G401 (cell line): ENCODE measurements around the gene CAV3. TPM values are rescaled to one million over a fixed set of nuclear protein-coding genes. Genes with fewer than 3 reads are reported as not detected.

ENCODE experiments used
- DNase-seq: peaks from one replicate; pipeline ENCODE4 v3.0.0-alpha.2; 2015; ENCODE audit warnings: low spot score
- in situ Hi-C: cut with HindIII; loops from 2 replicates; pipeline ENCODE4 v1.10.0; 2016; ENCODE audit warnings: low sequenced_read_pairs, mixed read lengths
- total RNA-seq: library from RNA; depleted of rRNA; stranded (reverse); fragments of >200 nt; shearing (Covaris generic); gene quantifications from 2 replicates; pipeline ENCODE4 v1.2.3, GENCODE V29; 2014

The CAV3 gene
- total RNA-seq, 1 experiment from 2014 or later = not detected

DNA sequence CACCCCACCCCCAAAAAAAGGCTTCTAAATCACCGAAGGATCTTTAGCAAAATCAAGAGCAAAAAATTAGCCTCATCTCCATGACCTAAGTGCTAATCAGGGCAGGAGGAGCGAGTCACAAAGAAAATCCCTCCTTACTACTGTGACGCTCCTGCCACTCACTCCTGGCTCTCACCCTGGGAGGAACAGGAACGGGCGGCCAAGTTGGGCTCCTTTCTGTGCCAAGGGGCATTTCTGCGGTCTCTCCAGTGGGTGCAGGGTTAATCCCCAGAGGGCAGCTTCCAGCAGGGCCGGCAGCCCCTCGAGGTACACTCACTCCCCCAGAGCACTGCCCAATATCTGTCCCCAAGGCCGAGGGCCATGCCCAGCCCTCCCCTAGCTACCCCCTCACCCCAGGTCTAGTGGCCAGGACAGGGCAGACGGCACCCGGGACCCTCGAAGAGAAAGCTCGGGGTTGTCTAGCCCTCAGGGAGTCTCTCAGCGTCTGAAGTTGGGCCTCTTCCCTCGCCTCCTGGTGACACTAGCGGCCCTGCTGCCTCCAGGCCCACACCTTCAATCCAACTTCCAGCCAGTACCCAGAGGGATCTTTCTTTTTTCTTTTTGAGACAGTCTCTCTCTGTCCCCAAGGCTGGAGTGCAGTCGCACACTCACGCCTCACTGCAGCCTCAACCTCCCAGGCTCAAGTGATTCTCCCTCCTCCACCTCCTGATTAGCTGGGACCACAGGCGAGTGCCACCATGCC, 706 bp downstream of the CAV3 start:
- DNase-seq = no peak
- in situ Hi-C loops = no loop called here

GRCh38 chr3:8734908-8735307, 1.3 kb downstream of the CAV3 start:
- no peak for DNase-seq
- in situ Hi-C loops = no loop called here

GRCh38 chr3:8736436-8736835, 2.8 kb downstream of the CAV3 start:
- no peak for DNase-seq
- in situ Hi-C loops = no loop called here

DNA sequence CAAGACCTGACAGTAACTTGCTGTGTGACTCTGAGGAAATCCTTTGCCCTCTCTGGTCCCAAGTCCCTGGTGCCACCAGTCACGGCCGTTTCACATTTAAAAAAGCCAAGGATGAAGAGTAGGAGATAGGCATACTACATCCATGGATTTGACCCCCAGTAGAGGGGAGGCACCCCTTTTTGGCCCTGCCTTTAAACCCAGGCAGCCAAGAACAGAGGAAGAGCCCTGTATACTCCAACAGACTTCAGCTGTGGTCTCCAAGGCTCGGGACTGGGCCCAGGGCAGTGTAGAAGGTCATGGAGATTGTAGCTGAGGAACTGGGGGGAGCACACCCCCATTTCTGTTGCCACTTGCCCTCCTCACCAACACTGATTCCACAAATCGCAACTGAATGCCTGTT, 3.7 kb downstream of the CAV3 start:
- no peak for DNase-seq
- in situ Hi-C loops = no loop called here

GRCh38 chr3:8737823-8738222, 4.2 kb downstream of the CAV3 start:
- no peak for DNase-seq
- in situ Hi-C loops = no loop called here

DNA sequence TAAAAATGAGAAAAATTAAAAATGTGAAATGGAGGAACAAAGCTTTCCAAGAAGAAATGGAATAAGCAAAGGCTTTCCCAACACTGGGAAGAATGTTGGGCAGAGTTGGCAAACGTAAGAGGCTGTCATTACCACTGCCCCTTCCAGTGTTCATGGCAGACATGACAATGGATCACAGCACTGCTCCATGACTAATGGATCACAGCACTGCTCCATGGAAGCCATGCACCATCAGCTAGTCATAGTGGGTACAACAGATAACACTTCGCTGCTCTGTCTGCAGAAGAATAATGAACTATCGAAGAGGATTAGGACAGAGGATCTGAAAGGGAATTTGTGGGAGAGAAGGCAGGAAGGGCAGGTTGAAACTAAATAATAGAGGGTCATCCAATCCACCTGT, 5.0 kb downstream of the CAV3 start:
- DNase-seq = no peak
- in situ Hi-C loops = no loop called here

- DNase-seq = no peak
These were observed 6.3 kb downstream of the CAV3 start for GRCh38 chr3:8739757-8740504.

DNA sequence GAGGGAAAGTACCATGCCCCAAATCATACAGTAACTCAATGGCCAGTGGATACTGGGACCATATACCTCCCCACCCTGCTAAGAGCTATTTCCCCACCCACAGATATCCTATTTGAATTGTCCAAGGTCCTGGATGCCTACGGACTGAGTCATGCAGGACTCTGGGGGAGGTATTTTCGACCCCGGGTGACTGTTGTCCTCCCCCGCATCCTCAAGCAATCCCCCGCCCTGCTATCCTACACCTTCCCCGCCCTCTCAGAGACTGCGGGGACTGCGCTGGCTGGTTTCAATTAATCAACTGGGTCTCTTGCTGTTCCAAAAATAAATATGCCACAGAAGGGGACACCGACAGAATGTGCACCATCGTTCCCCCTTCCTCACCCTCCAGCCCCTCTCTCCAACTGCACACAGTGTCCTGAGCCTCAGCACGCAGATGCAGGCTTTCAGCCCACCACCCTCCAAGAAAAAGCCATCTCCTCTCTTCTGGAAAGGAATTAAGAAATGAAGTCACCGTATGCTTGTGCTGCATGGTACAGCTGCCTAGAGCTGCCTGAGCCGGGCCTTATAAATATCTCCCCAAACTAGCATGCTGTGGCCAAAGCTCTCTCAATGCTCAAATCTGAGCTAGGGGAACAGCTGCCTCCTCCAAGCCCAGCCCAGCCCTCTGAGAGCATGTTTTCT, 8.1 kb downstream of the CAV3 start:
- DNase-seq = no peak
- in situ Hi-C loops = no loop called here

More at GRCh38 chr3:8739757-8740504, 6.3 kb downstream of the CAV3 start:
- in situ Hi-C loops = no loop called here

DNA sequence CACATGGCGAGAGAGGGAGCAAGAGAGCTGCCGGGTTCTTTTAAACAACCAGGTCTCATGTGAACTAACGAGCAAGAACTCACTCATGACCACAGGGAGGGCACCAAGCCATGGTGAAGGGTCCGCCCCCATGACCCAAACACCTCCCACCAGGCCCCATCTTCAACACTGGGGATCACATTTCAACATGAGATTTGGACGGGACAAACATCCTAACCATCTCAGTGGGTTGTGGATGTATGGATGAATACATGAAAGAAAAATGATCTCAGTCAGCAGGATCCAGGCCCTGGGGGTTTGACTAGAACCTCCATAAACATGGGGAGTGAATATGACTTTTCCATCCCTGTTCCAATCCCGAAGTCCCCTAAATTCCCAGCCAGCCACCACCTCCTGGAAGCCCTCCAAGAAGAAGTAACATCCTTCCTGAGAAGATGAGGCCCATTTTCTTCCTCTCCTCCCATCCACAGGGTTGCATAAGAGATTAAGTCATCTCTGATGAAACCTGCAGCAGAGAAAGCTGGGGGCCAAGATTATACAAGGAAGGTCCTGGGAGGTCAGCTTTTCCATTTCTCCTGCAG, 9.5 kb downstream of the CAV3 start:
- no peak for DNase-seq
- in situ Hi-C loops = no loop called here

DNA sequence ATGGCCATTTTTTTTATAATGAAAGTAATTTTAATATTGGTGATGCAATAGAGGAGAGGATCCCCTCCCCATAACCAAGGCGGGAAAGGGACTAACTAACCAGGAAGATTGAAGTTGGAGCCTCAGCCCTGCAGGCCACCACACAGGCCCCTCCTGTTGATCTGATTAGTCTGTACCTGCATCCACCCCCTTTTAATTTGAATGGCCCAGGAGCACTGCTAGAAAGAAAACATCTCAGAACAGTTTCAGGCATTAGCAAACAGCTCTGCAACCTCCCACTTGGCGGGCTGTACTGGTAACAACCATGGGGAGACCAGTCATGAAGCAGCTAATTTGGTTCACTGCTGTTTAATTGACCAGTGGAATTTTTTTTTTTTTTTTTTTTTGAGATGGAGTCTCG, 10.3 kb downstream of the CAV3 start:
- in situ Hi-C loops = no loop called here
- no peak for DNase-seq

DNA sequence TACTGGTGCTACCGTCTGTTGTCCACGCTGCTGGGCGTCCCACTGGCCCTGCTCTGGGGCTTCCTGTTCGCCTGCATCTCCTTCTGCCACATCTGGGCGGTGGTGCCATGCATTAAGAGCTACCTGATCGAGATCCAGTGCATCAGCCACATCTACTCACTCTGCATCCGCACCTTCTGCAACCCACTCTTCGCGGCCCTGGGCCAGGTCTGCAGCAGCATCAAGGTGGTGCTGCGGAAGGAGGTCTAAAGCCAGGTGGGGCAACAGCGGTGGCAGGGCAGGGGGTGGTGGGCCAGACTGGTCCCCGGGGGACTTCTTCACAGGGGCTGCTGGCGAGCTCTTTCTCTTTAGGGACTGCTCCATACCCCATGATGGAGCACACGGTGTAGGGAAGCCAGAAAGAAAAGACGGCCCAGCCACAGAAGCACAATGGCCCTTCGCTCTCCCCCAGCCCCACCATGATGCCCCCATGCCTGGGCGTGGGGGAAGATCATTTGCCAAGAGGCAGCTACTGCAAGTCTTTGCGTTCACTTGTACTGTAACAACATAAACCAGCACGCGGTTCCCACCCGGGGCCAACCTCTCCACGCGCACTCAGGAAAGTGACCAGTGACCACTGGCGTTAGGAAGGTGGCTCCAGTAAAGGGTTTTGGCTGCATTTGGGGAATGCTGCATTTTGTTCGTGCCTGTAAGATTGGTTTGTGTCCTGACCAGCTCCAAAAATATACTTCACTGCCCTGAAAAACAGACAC, 12.2 kb downstream of the CAV3 start:
- DNase-seq = no peak
- in situ Hi-C loops = no loop called here

DNA sequence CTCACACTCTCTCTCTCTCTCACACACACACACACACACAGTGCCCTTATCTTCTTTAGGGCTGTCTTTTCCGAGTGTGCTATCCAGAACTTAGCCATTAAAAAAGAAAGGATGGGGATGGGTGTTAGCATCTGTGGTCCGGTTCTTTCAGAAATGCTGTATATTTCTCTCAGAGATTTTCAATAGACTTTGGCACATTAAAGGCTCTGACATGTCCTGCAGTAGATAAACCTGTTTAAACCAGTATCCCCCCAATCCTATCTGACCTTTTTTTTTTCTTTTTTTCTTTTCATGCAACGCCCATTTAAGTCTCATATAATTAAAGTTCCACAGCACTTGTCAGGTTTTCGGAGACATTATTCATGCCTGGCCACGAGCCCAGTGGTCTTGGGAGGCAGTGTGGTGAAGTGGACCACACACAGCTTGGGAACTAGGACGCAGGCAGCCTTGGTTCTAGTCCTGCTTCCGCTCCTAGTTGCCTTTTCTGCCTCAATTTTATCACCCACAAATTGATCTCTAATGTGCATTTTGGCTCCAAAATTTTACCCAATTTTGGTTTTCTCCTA, 13.3 kb downstream of the CAV3 start:
- no peak for DNase-seq
- in situ Hi-C loops = no loop called here

GRCh38 chr3:8749316-8749715, 15.7 kb downstream of the CAV3 start:
- in situ Hi-C loops = no loop called here
- DNase-seq = no peak

DNA sequence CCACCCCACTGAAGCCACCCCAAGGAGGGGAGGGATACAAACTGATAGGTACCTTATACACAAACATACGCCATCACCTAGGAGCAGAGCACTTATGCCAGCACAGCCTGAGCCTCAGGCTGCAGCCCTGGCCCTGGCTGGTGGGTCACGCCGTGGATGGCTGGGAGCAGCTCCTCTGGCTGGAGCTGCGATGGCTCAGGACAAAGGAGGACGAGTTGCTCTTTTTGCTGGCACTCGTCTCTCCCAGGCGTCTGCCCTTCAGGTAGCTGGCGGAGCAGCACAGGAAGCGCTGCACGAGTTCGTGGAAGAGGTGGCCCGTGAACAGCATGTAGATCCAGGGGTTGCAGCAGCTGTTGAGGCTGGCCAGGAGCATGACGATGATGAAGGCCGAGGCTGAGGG, 19.2 kb downstream of the CAV3 start:
- no peak for DNase-seq
- in situ Hi-C loops = no loop called here

DNA sequence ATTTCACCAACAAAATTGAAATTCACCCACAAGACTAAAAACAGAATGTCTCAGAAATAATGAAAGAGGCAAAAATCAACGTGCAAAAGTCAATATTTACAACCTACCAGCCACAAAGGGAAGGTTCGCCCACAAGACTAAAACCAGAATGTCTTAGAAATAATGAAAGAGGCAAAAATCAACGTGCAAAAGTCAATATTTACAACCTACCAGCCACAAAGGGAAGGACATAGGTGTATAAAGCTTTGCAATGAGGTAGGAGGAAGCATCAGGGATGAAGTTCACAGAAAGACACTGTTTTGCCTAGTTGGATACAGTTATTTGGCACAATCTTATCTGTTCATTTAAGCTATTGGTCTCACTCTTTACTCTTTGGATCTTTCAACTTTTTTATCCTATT, 21.5 kb downstream of the CAV3 start:
- DNase-seq = no peak
- in situ Hi-C loops = no loop called here

- no peak for DNase-seq
- in situ Hi-C loops = no loop called here
These were observed 22.1 kb downstream of the CAV3 start for GRCh38 chr3:8755564-8756237.

GRCh38 chr3:8756671-8757070, 23.1 kb downstream of the CAV3 start:
- in situ Hi-C loops = no loop called here
- no peak for DNase-seq
